Osteoblast (primary cell): ENCODE data around the gene MRPS17. TPM values are rescaled to one million over a fixed set of nuclear protein-coding genes. Genes with fewer than 3 reads are reported as not detected.
A peak's percentile ranks its signal among the peaks of the same experiment; 100 is the strongest.

ENCODE experiments used
- DNase-seq: peaks from one replicate; pipeline ENCODE4 v3.0.0; 2011; ENCODE audit warnings: low spot score, mixed read lengths; ENCODE audit not compliant: insufficient read length; ENCODE audit errors: missing footprints
- H2AFZ ChIP-seq: 2 replicates; pipeline ENCODE4 v1.6.0; 2011; ENCODE audit warnings: mild to moderate bottlenecking, low read length
- H3K27ac ChIP-seq: 2 replicates; pipeline ENCODE4 v1.5.1; 2011; ENCODE audit warnings: mild to moderate bottlenecking, low read depth, low read length, moderate library complexity
- H3K27me3 ChIP-seq: 2 replicates; pipeline ENCODE4 v1.6.0; 2012; ENCODE audit warnings: mild to moderate bottlenecking, control low read depth, inconsistent platforms, low read length, moderate library complexity; ENCODE audit not compliant: insufficient read depth
- H3K36me3 ChIP-seq: 2 replicates; pipeline ENCODE4 v1.5.1; 2011; ENCODE audit warnings: mild to moderate bottlenecking, low read length, control low read depth, moderate library complexity; ENCODE audit not compliant: insufficient read depth
- H3K4me1 ChIP-seq: 2 replicates; pipeline ENCODE4 v1.5.1; 2011; ENCODE audit warnings: mild to moderate bottlenecking, low read length, control low read depth, moderate library complexity; ENCODE audit not compliant: insufficient read depth
- H3K4me2 ChIP-seq: 2 replicates; pipeline ENCODE4 v1.6.0; 2011; ENCODE audit warnings: mild to moderate bottlenecking, low read length; ENCODE audit not compliant: insufficient read depth
- H3K4me3 ChIP-seq: fragments of 200-600 bp; sonication (generic); 3 replicates; pipeline ENCODE4 v1.5.1; 2012; ENCODE audit warnings: mild to moderate bottlenecking, low read length, inconsistent platforms; ENCODE audit not compliant: insufficient read depth
- H3K79me2 ChIP-seq: 2 replicates; pipeline ENCODE4 v1.6.0; 2012; ENCODE audit warnings: mild to moderate bottlenecking, low read length, control low read depth, inconsistent platforms; ENCODE audit not compliant: insufficient read depth
- H3K9me3 ChIP-seq: 2 replicates; pipeline ENCODE4 v1.5.1; 2011; ENCODE audit warnings: low read depth, low read length, control low read depth
- H4K20me1 ChIP-seq: 2 replicates; pipeline ENCODE4 v1.6.0; 2012; ENCODE audit warnings: mild to moderate bottlenecking, low read length, control low read depth; ENCODE audit not compliant: insufficient read depth
- total RNA-seq: library from RNA; depleted of rRNA; stranded (reverse); fragments of >200 nt; gene quantifications from 2 replicates; pipeline ENCODE4 v1.2.3, GENCODE V29; 2012
- TF ChIP-seq, protein P1 (sequence below): IDR thresholded peaks from 2 replicates; pipeline ENCODE4 v1.5.1; 2011; ENCODE audit warnings: mild to moderate bottlenecking, low read depth, low read length, moderate library complexity; ENCODE audit errors: extremely low read depth

The MRPS17 gene
- total RNA-seq, 1 donor: 13.4 TPM

DNA sequence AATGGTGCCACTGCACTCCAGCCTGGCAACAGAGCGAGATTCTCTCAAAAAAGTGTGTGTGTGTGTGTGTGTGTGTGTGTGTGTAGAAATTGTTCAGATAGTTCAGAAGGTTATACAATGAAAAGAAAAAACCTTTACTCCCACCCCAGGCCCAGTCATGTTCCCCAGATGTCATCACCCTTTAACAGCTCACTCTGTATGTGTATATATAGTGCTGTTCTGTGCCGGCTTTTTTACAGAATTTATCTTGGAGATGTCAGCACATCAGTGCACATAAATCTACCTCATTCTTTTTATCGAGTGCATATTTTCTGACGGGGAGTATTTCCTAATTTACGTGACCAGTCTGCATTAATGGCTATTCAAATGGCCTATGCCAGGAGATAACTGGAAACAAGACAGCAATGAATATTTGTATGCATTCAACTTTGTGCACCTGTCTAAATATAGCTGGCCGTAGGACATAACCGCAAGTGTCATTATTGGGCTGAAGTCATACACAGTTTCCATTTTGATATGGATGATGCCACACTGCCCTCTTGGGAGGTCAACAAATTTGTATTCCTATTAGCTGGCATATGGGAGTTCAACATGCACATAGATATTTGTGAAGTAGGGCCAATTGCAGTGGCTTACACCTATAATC, 24.4 kb downstream of the MRPS17 start:
- Histone ChIP-seq H4K20me1 (peaks cover 1% of the 10 kb centered on the region), H2AFZ (no peak overlapping the region), H3K4me2 (no peak overlapping the region), H3K79me2 (peaks cover 37% of the 10 kb centered on the region), H3K4me3 (no peak overlapping the region), H3K27ac (no peak overlapping the region), H3K27me3 (no peaks in the 10 kb centered on the region), H3K9me3 (no peaks in the 10 kb centered on the region), H3K4me1 (peaks cover 6% of the 10 kb centered on the region), H3K36me3 (peaks cover 30% of the 10 kb centered on the region)
- TF ChIP-seq, protein P1, sequence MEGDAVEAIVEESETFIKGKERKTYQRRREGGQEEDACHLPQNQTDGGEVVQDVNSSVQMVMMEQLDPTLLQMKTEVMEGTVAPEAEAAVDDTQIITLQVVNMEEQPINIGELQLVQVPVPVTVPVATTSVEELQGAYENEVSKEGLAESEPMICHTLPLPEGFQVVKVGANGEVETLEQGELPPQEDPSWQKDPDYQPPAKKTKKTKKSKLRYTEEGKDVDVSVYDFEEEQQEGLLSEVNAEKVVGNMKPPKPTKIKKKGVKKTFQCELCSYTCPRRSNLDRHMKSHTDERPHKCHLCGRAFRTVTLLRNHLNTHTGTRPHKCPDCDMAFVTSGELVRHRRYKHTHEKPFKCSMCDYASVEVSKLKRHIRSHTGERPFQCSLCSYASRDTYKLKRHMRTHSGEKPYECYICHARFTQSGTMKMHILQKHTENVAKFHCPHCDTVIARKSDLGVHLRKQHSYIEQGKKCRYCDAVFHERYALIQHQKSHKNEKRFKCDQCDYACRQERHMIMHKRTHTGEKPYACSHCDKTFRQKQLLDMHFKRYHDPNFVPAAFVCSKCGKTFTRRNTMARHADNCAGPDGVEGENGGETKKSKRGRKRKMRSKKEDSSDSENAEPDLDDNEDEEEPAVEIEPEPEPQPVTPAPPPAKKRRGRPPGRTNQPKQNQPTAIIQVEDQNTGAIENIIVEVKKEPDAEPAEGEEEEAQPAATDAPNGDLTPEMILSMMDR: no peak
- DNase-seq: no peak

DNA sequence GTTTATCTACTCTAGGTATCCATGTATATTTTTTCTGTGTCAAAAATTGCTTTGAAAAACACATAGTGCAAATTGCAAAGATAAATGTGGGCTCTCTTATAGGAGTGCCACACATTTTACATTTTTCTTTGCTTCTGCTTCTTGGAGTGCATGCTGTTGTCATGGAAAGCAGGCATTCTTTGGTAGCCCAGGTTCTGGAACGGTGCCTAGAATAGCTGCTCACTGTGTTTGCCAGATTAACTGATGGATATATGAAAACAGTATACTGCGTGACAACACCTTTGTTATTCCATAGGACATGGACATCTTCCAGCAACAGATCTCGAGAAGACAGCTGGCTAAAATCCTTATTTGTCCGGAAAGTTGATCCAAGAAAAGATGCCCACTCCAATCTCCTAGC, 26.2 kb downstream of the MRPS17 start:
- peaks cover 27% of the 10 kb centered on the region for H3K79me2 ChIP-seq
- peaks cover 6% of the 10 kb centered on the region for H3K4me1 ChIP-seq
- no peak overlapping the region for H2AFZ ChIP-seq
- H3K4me3 ChIP-seq: no peak overlapping the region
- H3K27ac ChIP-seq: peak overlapping the region; percentile 34
- H3K36me3 ChIP-seq: peaks cover 43% of the 10 kb centered on the region
- TF ChIP-seq, protein P1: no peak
- H3K4me2 ChIP-seq: peak overlapping the region; percentile 47
- no peaks in the 10 kb centered on the region for H3K9me3 ChIP-seq
- no peaks in the 10 kb centered on the region for H3K27me3 ChIP-seq
- peak; percentile 82 for DNase-seq
- no peaks in the 10 kb centered on the region for H4K20me1 ChIP-seq

DNA sequence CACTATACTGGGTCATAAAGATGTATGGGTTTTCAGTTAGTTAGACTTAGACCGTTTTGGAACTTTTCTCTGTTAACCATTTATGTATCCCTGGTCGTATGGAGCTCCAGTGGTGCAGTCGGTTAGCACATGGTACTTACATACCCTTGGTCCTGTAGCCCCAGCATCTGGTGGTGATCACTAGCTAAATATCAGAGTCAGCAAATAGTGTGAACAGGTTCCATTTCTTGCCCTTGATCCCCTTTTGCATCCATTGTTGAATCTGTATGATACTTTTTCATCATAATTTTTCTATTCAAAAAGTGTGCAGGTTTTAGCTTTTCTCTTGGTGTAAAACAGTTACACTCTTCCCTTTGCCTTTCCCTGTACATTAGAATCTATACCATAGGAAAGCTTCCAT, 28.6 kb downstream of the MRPS17 start:
- Histone ChIP-seq H4K20me1 (no peaks in the 10 kb centered on the region), H3K4me1 (peaks cover 6% of the 10 kb centered on the region), H3K27me3 (no peaks in the 10 kb centered on the region), H3K4me3 (no peak overlapping the region), H3K9me3 (no peaks in the 10 kb centered on the region), H2AFZ (no peak overlapping the region), H3K36me3 (peaks cover 56% of the 10 kb centered on the region), H3K27ac (no peak overlapping the region), H3K4me2 (no peak overlapping the region), H3K79me2 (peaks cover 12% of the 10 kb centered on the region)
- TF ChIP-seq, protein P1: no peak
- no peak for DNase-seq

DNA sequence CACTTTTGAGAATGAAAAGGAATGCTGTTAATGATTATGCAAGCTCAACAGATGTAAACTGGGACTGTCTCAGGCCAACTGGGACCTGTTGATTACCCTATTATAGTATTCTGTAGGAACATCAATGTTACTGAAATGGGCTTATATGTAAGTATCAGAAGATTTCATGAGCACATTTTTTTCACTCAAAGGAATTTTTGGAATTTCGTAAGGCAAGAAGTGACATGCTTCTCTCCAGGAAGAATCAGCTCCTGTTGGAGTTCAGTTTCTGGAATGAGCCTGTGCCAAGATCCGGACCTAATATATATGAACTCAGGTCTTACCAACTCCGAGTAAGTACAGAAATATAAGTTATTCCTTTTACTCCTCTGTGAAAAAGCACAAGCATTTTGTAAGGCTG, 31.9 kb downstream of the MRPS17 start:
- H3K27me3 ChIP-seq: no peaks in the 10 kb centered on the region
- H2AFZ ChIP-seq: no peak overlapping the region
- H4K20me1 ChIP-seq: no peaks in the 10 kb centered on the region
- no peak overlapping the region for H3K4me3 ChIP-seq
- H3K27ac ChIP-seq: no peak overlapping the region
- TF ChIP-seq, protein P1: no peak
- peaks cover 61% of the 10 kb centered on the region for H3K36me3 ChIP-seq
- H3K4me1 ChIP-seq: no peaks in the 10 kb centered on the region
- DNase-seq: no peak
- no peaks in the 10 kb centered on the region for H3K79me2 ChIP-seq
- no peak overlapping the region for H3K4me2 ChIP-seq
- no peaks in the 10 kb centered on the region for H3K9me3 ChIP-seq
